Esophagus muscularis mucosa (tissue), 3 donors: ENCODE results near the gene TBC1D2.

Experiments
- CTCF ChIP-seq, 3 experiments: fragments of 200-600 bp in 2 of 3; fragments of 450-650 bp in 1 of 3; sonication (generic) in 2 of 3; IDR thresholded peaks; one replicate each; pipeline ENCODE4 v1.5.1; 2017 to 2019; ENCODE audit warnings: antibody characterized with exemption in 3 of 3, mild to moderate bottlenecking in 2 of 3, moderate library complexity in 1 of 3
- POLR2A ChIP-seq: fragments of 450-650 bp; IDR thresholded peaks from one replicate; pipeline ENCODE4 v1.6.1; 2017; ENCODE audit warnings: antibody characterized with exemption, moderate library complexity, mild to moderate bottlenecking, low read depth
- POLR2AphosphoS5 ChIP-seq, 2 donors: sonication (generic); formaldehyde crosslinking; IDR thresholded peaks; one replicate each; pipeline ENCODE4 v1.6.1; 2017; ENCODE audit warnings: antibody characterized with exemption in 2 of 2

DNA sequence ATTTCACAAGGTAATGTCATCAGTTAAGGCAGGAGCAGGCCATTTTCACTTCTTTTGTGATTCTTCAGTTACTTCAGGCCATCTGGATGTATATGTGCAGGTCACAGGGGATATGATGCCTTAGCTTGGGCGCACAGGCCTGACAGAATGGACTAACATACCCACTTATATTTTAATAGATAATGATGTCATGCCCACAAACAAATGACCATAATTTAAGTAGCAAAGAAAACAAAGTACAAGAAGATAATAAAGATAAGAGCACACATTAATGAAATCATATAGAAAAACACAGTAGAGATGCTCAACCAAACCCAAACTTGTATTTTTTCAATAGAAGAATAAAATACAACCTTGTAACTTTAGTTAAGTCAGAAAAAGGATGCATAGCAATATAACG is 19.7 kb upstream of the TBC1D2 start:
- TF ChIP-seq CTCF (IDR thresholded peaks at IDR 0.05) (no peak), POLR2AphosphoS5 (IDR thresholded peaks at IDR 0.05) (no peak), POLR2A (no peak)
